Amniotic stem cell (primary cell): ENCODE data around the gene CSF2RB.
"Not testable (repeated sequence)": the region's sequence is repeated elsewhere in the genome, so short reads cannot be mapped to it uniquely, and the experiment has no call there.

ENCODE experiments used
- DNase-seq: peaks from one replicate; lab custom pipeline; 2025; lab: John Stamatoyannopoulos, UW

CSF2RB gene

DNA sequence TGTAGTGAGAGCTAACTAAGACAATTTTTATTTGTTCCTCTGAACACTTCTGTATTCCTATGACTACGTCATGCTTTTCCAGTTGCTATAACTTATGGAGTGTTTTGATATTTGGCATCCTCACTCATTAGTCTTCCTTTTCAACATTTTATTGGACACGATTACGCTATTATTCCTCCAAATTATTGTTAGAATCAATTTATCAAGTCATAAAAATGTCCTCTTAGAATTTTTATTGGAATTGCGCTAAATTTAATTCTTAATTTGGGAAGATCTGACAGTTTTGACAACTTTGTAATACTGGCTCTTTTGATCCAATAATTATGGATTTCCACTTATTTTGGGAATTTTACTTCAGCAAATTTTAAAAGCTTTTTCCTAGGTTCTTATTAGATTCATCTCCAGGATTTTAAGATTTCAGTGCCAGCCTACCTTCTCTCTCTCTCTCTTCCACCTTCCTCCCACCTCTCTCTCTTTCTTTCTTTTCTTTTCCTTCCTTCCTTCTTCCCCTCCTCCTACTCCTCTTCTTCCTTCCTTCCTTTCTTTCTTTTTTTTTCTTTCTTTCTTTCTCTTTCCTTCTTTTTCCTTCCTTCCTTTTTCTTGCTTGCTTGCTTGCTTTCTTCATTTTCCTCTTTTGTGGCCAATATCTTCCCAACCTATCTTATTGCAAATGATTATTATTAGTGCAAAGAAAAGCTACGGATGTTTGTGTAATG is 55.0 kb downstream of the CSF2RB start:
- no peak for DNase-seq

GRCh38 chr22:36971341-36972125 is 58.1 kb downstream of the CSF2RB start:
- DNase-seq: no peak

DNA sequence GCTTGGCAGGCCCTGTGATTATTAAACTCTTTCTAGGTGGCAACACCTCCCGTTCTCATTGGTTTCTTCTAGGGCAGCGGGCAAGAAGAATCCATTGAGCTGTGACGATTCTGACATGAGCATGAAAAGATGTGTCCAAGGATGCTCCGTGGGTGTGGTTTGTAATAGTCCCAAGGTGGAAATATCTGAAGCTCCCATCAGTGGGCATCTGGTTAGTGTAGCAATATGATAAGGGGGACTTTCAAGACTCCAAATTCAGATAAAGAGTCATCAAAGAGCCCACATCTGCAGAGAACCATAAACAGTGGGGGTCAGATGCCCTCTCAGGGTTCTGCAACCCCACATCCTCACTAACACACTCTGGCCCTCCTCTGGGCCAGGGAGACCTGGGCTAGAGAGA is 63.2 kb downstream of the CSF2RB start:
- DNase-seq: no peak

GRCh38 chr22:36977401-36977861 is 64.0 kb downstream of the CSF2RB start:
- peak; percentile 5 for DNase-seq

- DNase-seq: peak; percentile 70
Measured at GRCh38 chr22:36977947-36978660, 64.7 kb downstream of the CSF2RB start.

GRCh38 chr22:36979016-36979910 is 65.8 kb downstream of the CSF2RB start:
- no peak for DNase-seq

- DNase-seq: no peak
Measured at GRCh38 chr22:36981247-36981775, 67.9 kb downstream of the CSF2RB start.

- no peak for DNase-seq
Measured at GRCh38 chr22:36982136-36982535, 68.7 kb downstream of the CSF2RB start.

DNA sequence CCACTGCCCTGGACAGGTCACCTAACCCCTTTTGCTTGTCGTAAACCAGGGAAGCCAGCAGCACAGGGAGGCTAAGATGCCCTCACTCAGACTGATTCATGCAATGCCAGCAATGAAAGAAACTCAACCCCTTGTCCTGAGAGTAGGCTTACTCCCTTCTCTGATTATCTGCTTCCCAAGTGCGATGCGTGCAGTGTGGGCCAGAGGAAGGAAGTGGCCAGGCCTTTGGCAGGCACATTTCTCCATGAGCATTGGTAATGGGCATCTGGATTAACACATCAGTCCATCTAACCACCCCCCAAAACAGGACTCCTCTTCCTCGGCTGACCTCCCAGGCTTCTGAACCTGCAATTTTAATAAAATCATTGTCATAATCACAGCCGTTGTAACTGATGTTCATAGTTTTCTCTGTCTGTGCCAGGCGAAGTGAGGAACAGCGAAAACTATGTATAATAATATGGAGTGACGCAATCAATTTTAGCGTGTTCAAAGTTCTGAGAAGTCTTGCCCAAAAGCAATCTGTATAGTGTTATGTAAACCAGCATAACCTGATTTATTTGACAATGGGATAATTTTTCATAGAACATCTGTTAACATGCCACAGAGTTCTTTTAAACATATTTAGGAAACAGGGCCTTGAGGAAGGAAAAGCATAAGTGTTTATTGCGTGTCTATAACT is 71.9 kb downstream of the CSF2RB start:
- no peak for DNase-seq

GRCh38 chr22:36986242-36986821 is 72.9 kb downstream of the CSF2RB start:
- DNase-seq: no peak

DNA sequence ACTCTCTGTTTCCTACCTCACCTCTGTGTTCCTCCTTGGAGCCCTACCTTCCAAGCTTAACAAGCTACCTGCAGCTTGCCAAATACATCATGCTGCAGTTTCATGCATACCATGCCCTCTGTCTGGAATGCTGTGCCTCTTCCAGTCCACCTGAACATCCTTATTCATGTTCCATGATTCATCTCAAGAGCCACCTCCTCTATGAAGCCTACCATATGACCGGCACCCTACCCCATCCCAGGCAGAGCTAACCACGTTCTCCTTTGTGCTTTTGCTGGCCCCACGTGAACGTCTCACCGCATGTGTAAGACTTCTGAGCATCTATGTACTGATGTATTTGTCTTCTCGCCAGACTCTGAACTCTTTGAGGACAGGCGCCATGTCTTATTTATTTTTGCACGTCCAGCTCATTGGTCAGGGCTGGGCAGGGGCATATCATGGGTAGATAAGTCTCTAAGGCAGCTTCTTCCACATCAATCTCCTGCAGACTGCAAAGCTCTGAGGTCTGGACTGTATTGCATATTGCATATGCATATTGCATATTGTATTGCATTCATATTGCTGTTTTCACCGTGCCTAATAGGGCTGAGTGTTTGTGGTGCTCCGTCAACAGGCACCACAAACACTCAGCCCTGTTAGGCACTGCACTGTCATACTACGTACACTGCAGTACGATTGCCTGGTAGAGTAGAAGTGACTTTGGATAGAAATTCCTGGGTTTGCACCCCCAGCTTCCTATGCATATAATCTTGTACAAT is 74.8 kb downstream of the CSF2RB start:
- DNase-seq: no peak

GRCh38 chr22:36989012-36989411 is 75.6 kb downstream of the CSF2RB start:
- not testable (repeated sequence) for DNase-seq
